Mucosa of rectum (tissue), 2 donors: Measurements from ENCODE around the gene TEAD4.

Experiments used
- H3K27ac ChIP-seq, 2 donors: one replicate each; pipeline ENCODE4 v1.7.0; 2013; ENCODE audit warnings: inconsistent platforms in 2 of 2, low read depth in 2 of 2, low read length in 2 of 2
- H3K27me3 ChIP-seq, 2 donors: one replicate each; pipeline ENCODE4 v1.7.0; 2013; ENCODE audit warnings: low read length in 2 of 2; ENCODE audit not compliant: control insufficient read depth in 2 of 2, insufficient read depth in 2 of 2
- H3K36me3 ChIP-seq, 2 donors: one replicate each; pipeline ENCODE4 v1.7.0; 2013; ENCODE audit warnings: low read length in 2 of 2; ENCODE audit not compliant: control insufficient read depth in 2 of 2, insufficient read depth in 2 of 2
- H3K4me1 ChIP-seq, 2 donors: one replicate each; pipeline ENCODE4 v1.7.0; 2013; ENCODE audit warnings: low read length in 2 of 2, mild to moderate bottlenecking in 1 of 2; ENCODE audit not compliant: control insufficient read depth in 2 of 2, insufficient read depth in 2 of 2
- H3K4me3 ChIP-seq, 2 donors: one replicate each; pipeline ENCODE4 v1.7.0; 2013; ENCODE audit warnings: low read length in 2 of 2
- H3K9ac ChIP-seq, 2 donors: one replicate each; pipeline ENCODE4 v1.7.0; 2013; ENCODE audit warnings: low read length in 2 of 2, low read depth in 1 of 2, mild to moderate bottlenecking in 1 of 2
- H3K9me3 ChIP-seq, 2 donors: one replicate each; pipeline ENCODE4 v1.7.0; 2013; ENCODE audit warnings: low read length in 2 of 2; ENCODE audit not compliant: control insufficient read depth in 2 of 2
- donor health status: healthy.
- donor health status: Normal muscosa, but diverticular disease.

TEAD4 gene

DNA sequence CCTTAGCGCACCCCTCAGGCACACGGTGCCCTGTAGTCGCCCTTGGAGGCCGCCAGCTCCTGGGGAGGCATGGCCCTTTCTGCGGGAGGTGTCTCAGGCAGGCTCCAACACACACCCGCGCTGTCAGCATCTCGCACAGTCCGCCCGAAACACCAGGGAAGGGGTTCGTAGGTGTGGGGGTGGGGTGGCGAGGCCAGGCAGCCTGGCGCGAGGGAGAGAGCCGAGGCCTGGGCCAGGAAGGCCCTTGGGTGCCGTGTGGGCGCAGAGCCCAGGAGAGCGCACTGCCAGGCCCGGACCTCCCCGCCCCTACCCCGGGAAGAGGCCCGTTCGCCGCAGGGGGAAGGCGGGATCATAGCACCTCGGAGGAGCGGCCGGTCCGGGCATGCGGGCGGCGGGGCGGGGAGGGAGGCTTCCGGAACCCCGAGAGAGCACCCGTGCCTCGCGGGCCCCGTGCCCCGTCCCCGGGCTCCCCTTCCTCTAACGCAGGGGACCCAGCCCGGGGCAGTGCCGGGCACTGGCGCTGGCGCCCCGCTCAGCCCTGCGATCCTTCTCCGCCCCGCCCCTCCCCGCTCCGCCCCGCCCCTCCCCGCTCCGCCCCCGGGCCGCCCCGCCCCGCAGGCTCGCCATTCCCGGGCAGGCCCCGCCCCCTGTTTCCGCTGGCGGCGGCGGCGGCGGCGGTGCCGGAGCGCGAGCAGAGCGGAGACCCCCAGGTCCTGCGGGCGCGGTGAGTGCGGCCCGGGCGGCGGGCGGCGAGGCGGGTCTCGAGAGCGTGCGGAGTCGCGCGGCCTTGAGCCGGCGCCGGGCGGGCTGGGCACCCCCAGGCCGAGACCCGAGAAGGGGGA lies 117.8 kb downstream of the TEAD4 start, which contains the start of gene TSPAN9:
TSPAN9 (plus strand) TSS at position 650 of the 842 bp plus-strand sequence. CDS start 123,815 bp downstream, outside the sequence.
- Histone ChIP-seq H3K9ac (peak within 1 kb of the TSS; percentile 70 to 71), H3K4me3 (peak within 1 kb of the TSS; percentile 72 to 77), H3K27ac (peak within 1 kb of the TSS; percentile 51 to 71), H3K27me3 (no peaks in the 10 kb centered on the region), H3K9me3 (no peaks in the 10 kb centered on the region), H3K36me3 (no peaks in the 10 kb centered on the region), H3K4me1 (peaks cover 4 to 12% of the 10 kb centered on the region in 2 donors)

DNA sequence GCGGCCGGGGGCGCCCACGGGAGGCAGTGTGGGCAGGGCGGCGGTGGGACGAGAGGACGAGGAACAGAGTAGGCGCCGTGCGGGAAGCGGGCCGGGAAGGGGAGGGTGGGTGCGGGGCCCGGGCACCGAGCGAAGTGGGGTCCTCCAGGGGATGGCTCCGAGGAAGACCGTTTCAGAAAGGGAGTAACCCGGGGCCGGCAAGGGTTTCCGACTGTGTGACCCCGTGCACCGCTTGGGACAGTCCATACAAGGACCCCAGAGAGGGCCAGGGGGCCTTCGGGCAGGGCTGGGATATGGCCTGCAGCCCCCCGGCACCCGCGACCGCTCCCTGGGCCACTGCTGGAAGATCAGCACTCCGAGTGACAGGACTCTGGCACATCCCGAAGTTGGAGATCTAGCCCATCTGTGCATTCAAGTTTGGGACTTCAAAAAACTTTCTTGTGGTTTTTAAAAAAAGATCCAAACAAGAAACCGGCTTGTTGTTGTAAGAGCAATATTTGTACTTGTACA lies 118.4 kb downstream of the TEAD4 start:
- H3K27me3 ChIP-seq: no peaks in the 10 kb centered on the region
- no peaks in the 10 kb centered on the region for H3K36me3 ChIP-seq
- peak overlapping the region; percentile 69 to 77 for H3K4me3 ChIP-seq
- H3K4me1 ChIP-seq: peaks cover 4 to 12% of the 10 kb centered on the region in 2 donors
- peak overlapping the region in 1 of 2 donors; percentile 71 for H3K9ac ChIP-seq
- peak overlapping the region; percentile 29 to 58 for H3K27ac ChIP-seq
- H3K9me3 ChIP-seq: no peaks in the 10 kb centered on the region

DNA sequence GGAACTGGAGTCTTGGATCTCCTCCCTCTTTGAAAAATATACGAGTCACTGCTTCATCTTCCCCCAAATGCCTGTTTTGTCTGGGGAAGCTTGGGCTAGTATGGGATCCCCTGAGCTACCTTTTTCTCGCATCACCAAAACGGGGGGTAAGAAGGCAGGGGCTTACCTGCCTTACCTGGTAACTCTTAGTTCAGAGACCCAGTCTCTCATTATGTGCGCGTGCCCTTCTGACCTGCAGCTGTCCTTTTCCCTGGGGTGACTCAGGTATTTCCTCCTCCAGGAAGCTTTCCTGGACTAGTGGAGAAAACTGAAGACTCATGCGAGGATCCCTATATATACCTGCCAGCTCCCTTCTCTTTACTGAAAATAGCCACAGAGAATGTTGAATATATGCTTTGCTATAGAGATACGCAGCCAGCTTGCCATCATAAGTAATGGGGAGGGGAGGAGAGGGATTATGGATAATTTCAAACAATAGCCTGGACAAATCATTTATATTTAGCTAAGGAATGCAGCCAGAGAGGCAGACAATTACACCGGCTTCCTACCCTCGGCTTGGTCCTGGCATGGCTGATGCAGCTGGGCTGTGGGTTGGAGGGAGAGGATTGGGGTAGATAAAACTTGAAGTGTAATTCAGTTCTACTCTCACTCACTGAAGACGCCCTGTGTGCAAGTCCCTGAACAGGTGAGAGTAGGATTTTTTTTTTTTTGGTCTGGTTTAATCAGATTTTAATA lies 119.1 kb downstream of the TEAD4 start:
- H3K4me1 ChIP-seq: peaks cover 4 to 12% of the 10 kb centered on the region in 2 donors
- peak overlapping the region; percentile 69 to 77 for H3K4me3 ChIP-seq
- no peaks in the 10 kb centered on the region for H3K36me3 ChIP-seq
- H3K27me3 ChIP-seq: no peaks in the 10 kb centered on the region
- H3K9ac ChIP-seq: peak overlapping the region in 1 of 2 donors; percentile 71
- H3K27ac ChIP-seq: no peak overlapping the region
- H3K9me3 ChIP-seq: no peaks in the 10 kb centered on the region

DNA sequence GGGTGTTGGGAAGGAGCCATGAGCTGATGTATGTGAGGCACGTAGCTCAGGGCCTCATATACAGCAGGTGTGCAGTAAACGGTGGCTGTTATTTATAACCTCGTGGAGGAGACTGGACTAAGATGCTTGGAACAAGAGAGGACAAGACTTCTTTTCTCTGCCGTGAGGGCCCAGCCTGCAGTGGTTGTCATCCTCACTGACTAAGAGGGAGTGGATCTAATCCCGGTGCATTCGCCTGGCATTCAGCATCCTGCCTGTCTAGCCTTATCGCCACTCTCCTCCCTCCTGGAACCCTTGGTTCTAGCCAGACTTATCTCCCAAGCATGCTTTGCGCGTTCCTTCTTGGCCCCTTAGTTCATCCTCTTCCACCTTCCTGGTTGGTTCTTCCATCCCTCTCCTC lies 121.9 kb downstream of the TEAD4 start:
- H3K27ac ChIP-seq: no peak overlapping the region
- H3K9me3 ChIP-seq: no peaks in the 10 kb centered on the region
- no peak overlapping the region for H3K9ac ChIP-seq
- H3K27me3 ChIP-seq: no peaks in the 10 kb centered on the region
- no peak overlapping the region for H3K4me3 ChIP-seq
- H3K36me3 ChIP-seq: no peaks in the 10 kb centered on the region
- peaks cover 4 to 12% of the 10 kb centered on the region in 2 donors for H3K4me1 ChIP-seq

DNA sequence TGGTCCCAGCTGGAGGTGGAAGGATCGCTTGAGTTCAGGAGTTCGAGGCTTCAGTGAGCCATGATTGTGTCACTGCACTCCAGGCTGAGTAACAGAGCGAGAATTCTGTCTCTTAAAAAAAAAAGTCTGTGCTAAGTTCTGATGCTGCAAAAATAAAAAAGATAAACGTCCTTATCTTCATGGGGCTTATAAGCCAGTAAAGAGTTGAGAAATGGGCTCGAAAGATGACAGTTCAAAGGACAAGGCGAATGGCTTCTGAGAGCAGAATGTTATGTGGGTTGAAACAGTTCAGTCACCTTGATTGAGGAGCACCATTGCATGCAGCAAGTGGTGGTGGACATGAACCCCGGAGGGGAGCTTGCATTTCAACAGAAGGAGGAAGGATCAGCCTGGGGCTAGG lies 122.7 kb downstream of the TEAD4 start:
- Histone ChIP-seq H3K9ac (no peak overlapping the region), H3K27ac (no peak overlapping the region), H3K27me3 (no peaks in the 10 kb centered on the region), H3K36me3 (no peaks in the 10 kb centered on the region), H3K4me1 (peaks cover 0 to 9% of the 10 kb centered on the region in 2 donors), H3K4me3 (no peak overlapping the region), H3K9me3 (no peaks in the 10 kb centered on the region)

DNA sequence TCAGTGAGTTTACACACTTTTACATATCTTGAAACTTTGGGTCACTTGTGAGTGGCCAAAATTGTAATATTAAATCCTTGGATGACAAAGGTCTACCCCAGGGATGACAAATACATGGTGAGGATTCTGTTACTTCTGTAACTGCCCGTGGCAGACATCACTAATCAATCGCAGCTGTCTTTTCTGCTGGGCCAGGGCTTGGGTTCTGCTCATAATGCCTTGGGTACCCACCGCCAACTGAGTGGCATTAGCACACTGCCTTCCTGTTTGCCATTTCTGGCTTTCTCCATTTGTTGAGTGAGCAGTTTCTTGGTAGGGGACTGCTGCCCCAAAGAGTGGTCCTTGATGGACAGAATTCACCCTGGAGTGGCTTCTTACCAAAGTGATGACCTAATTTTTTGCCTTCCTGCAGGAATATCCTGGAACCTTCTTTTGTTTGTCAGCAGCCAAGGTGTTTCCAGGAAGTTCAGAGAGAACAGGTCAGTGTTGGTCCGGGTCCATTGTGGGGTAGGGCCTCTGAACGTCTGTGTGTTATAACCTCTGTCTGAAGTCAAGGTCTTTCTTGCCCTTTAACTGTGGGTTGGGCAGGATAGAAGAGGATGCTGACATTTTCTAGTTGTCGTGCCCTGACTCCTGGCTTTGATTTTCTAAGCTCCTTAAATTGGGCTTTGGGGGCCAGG lies 124.2 kb downstream of the TEAD4 start:
- H3K9me3 ChIP-seq: no peaks in the 10 kb centered on the region
- H3K4me3 ChIP-seq: no peak overlapping the region
- H3K27me3 ChIP-seq: no peaks in the 10 kb centered on the region
- no peak overlapping the region for H3K27ac ChIP-seq
- peaks cover 0 to 1% of the 10 kb centered on the region in 2 donors for H3K4me1 ChIP-seq
- no peak overlapping the region for H3K9ac ChIP-seq
- H3K36me3 ChIP-seq: no peaks in the 10 kb centered on the region

DNA sequence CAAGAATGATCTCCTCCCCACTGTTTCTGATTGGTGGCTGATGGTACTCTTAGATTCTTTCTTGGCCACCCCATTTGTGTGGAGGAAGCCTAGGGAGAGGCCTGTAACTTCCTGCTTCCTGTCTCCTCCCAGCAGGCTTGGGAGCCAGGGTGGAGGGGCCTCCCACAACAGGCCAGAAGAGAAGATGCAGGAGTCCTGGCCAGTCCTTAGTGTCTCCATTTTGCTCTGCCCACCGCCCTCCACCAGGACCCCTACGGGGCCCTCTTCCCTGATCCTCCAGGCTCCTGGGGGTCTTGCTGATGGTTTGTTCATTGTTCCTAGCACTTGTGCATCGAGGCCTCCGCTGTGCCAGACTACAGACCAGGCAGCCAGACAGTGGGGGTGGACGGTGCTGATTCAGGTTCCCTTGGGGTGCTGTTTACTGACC lies 124.7 kb downstream of the TEAD4 start:
- Histone ChIP-seq H3K4me3 (no peak overlapping the region), H3K9ac (no peak overlapping the region), H3K4me1 (no peaks in the 10 kb centered on the region), H3K27me3 (no peaks in the 10 kb centered on the region), H3K36me3 (no peaks in the 10 kb centered on the region), H3K9me3 (no peaks in the 10 kb centered on the region), H3K27ac (no peak overlapping the region)

DNA sequence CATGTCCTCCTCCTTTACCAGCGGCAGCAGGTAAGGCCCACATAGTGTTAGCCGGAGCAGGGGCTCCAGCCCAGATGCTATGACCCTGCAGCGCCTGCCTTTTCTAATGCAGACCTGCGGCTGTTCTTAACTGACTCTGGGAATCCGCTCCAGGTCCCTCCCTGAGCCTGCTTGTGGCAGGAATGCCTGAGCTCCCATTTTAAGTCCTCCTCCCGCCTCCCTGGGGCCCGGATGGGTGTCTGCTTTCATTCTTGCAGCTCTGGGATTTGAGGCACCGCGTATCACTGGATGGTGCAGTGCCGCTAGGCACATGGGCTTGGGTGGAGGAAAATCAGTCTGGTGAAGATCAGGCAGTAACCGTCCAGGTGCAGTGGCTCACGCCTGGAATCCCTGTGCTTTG lies 125.5 kb downstream of the TEAD4 start:
- no peaks in the 10 kb centered on the region for H3K36me3 ChIP-seq
- H3K27me3 ChIP-seq: no peaks in the 10 kb centered on the region
- no peaks in the 10 kb centered on the region for H3K9me3 ChIP-seq
- H3K27ac ChIP-seq: no peak overlapping the region
- H3K9ac ChIP-seq: no peak overlapping the region
- H3K4me3 ChIP-seq: no peak overlapping the region
- H3K4me1 ChIP-seq: no peaks in the 10 kb centered on the region

DNA sequence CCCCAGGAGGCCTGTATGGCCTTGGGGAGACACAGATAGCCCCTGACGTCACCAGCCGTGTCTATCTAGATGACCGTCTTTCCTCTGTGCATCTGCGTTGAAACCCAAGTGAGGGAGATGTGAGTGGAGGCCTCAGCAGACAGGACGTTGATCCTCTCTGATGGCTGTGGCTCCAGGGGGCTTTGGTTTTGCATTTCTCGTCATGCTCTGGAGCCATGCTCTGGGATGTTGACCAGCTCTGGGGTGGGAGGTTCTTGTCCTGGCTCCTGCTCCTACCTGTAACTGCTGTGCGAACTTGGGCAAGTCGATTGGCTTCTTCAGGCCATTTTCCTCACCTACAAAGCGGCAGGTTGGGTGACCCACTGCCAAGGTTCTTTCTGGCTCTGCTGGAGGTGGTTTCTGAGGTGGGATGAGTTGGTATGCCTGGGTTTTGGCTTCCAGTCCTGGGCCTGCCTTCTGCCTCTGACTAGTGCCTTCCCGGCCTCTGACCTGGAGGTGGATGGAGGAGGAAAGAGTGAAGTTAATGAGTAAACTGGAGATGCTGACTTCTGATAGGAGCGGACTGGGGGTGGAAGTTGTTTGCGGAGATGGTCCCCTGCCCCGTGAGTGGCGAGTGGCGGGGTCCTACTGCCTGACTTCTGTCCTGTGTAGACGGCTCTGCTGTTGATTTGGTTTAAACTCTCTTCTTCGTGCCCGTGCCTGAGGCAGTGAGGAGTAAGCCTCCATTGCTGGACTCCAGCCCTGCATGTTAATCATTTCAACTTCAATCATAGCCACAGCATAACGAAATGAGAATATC lies 126.3 kb downstream of the TEAD4 start:
- H3K4me3 ChIP-seq: no peak overlapping the region
- H3K9me3 ChIP-seq: no peaks in the 10 kb centered on the region
- H3K27ac ChIP-seq: no peak overlapping the region
- H3K36me3 ChIP-seq: no peaks in the 10 kb centered on the region
- H3K9ac ChIP-seq: no peak overlapping the region
- no peaks in the 10 kb centered on the region for H3K27me3 ChIP-seq
- no peaks in the 10 kb centered on the region for H3K4me1 ChIP-seq
